ENCODE measurements around the gene KMT2A.

- no peak for TF ChIP-seq CTCF (IDR thresholded peaks at IDR 0.05)
- no peak for TF ChIP-seq POLR2A (IDR thresholded peaks at IDR 0.05)
These were observed 101.2 kb downstream of the KMT2A start for GRCh38 chr11:118537409-118537980.
